Measurements from ENCODE around the gene ADGRF1.
"Not testable (repeated sequence)": the region's sequence is repeated elsewhere in the genome, so short reads cannot be mapped to it uniquely, and the experiment has no call there.

ADGRF1 gene

GRCh38 chr6:47061309-47062300 is 19.5 kb upstream of the ADGRF1 start:
- DNase-seq (ENCODE audit: low spot score) = peak; percentile 54

GRCh38 chr6:47059216-47059885 is 17.2 kb upstream of the ADGRF1 start:
- no peak for DNase-seq (ENCODE audit: low spot score)

- DNase-seq (ENCODE audit: low spot score) = no peak
Observed at GRCh38 chr6:47057830-47058540, 15.9 kb upstream of the ADGRF1 start.

- DNase-seq (ENCODE audit: low spot score) = no peak
Observed at GRCh38 chr6:47056832-47057231, 14.7 kb upstream of the ADGRF1 start.

- not testable (repeated sequence) for DNase-seq (ENCODE audit: low spot score)
Observed at GRCh38 chr6:47054302-47054701, 12.2 kb upstream of the ADGRF1 start.

GRCh38 chr6:47048638-47049037 is 6.5 kb upstream of the ADGRF1 start:
- DNase-seq (ENCODE audit: low spot score) = no peak

GRCh38 chr6:47047479-47048407 is 5.6 kb upstream of the ADGRF1 start:
- DNase-seq (ENCODE audit: low spot score) = peak; percentile 99

- no peak for DNase-seq (ENCODE audit: low spot score)
Observed at GRCh38 chr6:47047097-47047478, 5.0 kb upstream of the ADGRF1 start.

- DNase-seq (ENCODE audit: low spot score) = peak; percentile 96
Observed at GRCh38 chr6:47044397-47044796, 2.3 kb upstream of the ADGRF1 start.

- no peak for DNase-seq (ENCODE audit: low spot score)
Observed at GRCh38 chr6:47043286-47043685, 1.2 kb upstream of the ADGRF1 start.

- DNase-seq (ENCODE audit: low spot score) = no peak
Observed at GRCh38 chr6:47041741-47042140, 391 bp downstream of the ADGRF1 start.

- DNase-seq (ENCODE audit: low spot score) = peak; percentile 76
Observed at GRCh38 chr6:47034926-47035325, 7.2 kb downstream of the ADGRF1 start.

- no peak for DNase-seq (ENCODE audit: low spot score)
Observed at GRCh38 chr6:47034421-47034820, 7.7 kb downstream of the ADGRF1 start.

GRCh38 chr6:47032974-47033765 is 9.0 kb downstream of the ADGRF1 start:
- DNase-seq (ENCODE audit: low spot score) = no peak

GRCh38 chr6:47031656-47032055 is 10.5 kb downstream of the ADGRF1 start:
- DNase-seq (ENCODE audit: low spot score) = no peak

- no peak for DNase-seq (ENCODE audit: low spot score)
Observed at GRCh38 chr6:47029865-47030561, 12.1 kb downstream of the ADGRF1 start.

GRCh38 chr6:47028835-47029360 is 13.2 kb downstream of the ADGRF1 start:
- DNase-seq (ENCODE audit: low spot score) = no peak

- no peak for DNase-seq (ENCODE audit: low spot score)
Observed at GRCh38 chr6:47027315-47027714, 14.8 kb downstream of the ADGRF1 start.

- no peak for DNase-seq (ENCODE audit: low spot score)
Observed at GRCh38 chr6:47026679-47027078, 15.5 kb downstream of the ADGRF1 start.

GRCh38 chr6:47023573-47023972 is 18.6 kb downstream of the ADGRF1 start:
- DNase-seq (ENCODE audit: low spot score) = no peak
